Measurements from ENCODE around the gene NMUR1. TPM values are rescaled to one million over a fixed set of nuclear protein-coding genes. Genes with fewer than 3 reads are reported as not detected.

The NMUR1 gene
- total and polyA plus RNA-seq, 2 experiments from 2014 or later = 0.33 to 0.37 TPM

DNA sequence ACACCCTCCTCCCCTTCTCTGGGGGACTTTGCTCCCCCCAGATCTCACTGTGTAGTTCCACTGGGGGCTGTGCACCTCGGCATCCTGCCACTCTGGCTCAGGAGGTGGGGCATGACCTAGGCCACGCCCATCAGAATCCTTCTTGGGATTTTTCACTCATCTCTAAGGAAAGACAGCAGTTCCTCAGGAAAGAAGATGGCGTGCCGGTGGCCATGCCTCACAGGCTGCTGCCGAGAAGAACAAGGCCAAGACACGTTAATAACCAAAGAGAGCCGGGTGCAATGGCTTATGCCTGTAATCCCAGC lies 3.2 kb downstream of the NMUR1 start:
- Histone ChIP-seq H3K9me3 (ENCODE audit: low read depth) (no peaks in the 10 kb centered on the region), H3K4me1 (ENCODE audit: insufficient read depth) (peaks cover 3% of the 10 kb centered on the region), H4K20me1 (ENCODE audit: insufficient read depth, poor library complexity, severe bottlenecking) (no peaks in the 10 kb centered on the region), H3K27me3 (peaks cover 10% of the 10 kb centered on the region), H3K79me2 (no peaks in the 10 kb centered on the region), H3K36me3 (replicated peaks; ENCODE audit: insufficient read depth, low read depth) (no peaks in the 10 kb centered on the region), H3K4me3 (no peak overlapping the region), H3K4me2 (no peak overlapping the region), H2AFZ (no peak overlapping the region), H3K27ac (no peak overlapping the region), H3K9me2 (replicated peaks; ENCODE audit: insufficient read depth) (no peaks in the 10 kb centered on the region)
- TF ChIP-seq CTCF (IDR thresholded peaks at IDR 0.05; ENCODE audit: poor library complexity) (no peak), EZH2 (IDR thresholded peaks at IDR 0.05; ENCODE audit: borderline replicate concordance) (no peak), EZH2phosphoT487 (IDR thresholded peaks at IDR 0.05; ENCODE audit: low read depth, severe bottlenecking, unreplicated experiment) (no peak)
- DNase-seq (ENCODE audit: low spot score) = no peak
- WGBS (ENCODE audit: low lambda C conversion rate, missing lambda C conversion rate) = 90% methylated on average over 7 of the region's 7 CpGs

DNA sequence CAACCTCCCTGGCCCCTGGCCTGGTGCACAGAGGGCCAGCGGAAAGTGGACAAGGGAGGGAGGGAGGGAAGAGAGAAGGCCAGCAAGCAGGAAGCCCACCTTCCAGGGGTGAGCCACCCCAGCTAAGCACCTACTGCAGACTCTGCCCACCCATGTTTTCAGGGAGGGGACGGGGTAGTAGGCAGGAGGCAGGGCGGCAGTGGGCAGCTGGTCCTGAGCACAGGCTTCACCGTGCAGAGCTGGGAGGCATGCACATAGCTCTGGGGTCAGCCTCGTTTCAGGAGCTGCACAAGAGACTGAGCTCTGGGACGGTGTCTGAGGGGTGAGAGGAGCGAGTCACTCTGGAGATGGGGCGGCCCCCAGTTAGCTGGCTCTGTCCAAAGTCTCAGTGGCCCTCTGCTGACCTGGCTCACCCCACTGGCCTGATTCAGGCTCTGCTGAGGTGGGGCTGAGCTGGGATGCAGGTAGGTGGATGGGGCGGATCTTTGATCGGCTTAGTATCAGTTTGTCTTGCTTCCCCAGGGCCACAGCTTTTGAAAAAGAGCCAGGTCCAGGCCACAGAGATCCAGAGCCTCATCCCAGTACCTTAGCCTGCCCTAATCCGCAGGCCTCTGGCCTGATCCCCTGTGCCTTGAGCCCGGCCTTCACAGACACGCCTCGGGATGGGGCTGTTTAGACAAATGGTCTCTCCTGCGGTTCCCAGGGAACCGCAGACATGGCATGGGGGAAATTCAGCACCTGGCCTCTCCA lies 3.7 kb downstream of the NMUR1 start:
- no peak for DNase-seq (ENCODE audit: low spot score)
- peaks cover 3% of the 10 kb centered on the region for H3K4me1 ChIP-seq (ENCODE audit: insufficient read depth)
- H3K79me2 ChIP-seq = no peaks in the 10 kb centered on the region
- no peak overlapping the region for H3K27ac ChIP-seq
- H2AFZ ChIP-seq = no peak overlapping the region
- no peaks in the 10 kb centered on the region for H3K36me3 ChIP-seq (replicated peaks; ENCODE audit: insufficient read depth, low read depth)
- peaks cover 10% of the 10 kb centered on the region for H3K27me3 ChIP-seq
- 91% methylated on average over 16 of the region's 16 CpGs for WGBS (ENCODE audit: low lambda C conversion rate, missing lambda C conversion rate)
- no peak overlapping the region for H3K4me2 ChIP-seq
- H3K9me2 ChIP-seq (replicated peaks; ENCODE audit: insufficient read depth) = no peaks in the 10 kb centered on the region
- H4K20me1 ChIP-seq (ENCODE audit: insufficient read depth, poor library complexity, severe bottlenecking) = no peaks in the 10 kb centered on the region
- H3K4me3 ChIP-seq = no peak overlapping the region
- no peaks in the 10 kb centered on the region for H3K9me3 ChIP-seq (ENCODE audit: low read depth)
- no peak for TF ChIP-seq EZH2phosphoT487 (IDR thresholded peaks at IDR 0.05; ENCODE audit: low read depth, severe bottlenecking, unreplicated experiment)
- no peak for TF ChIP-seq CTCF (IDR thresholded peaks at IDR 0.05; ENCODE audit: poor library complexity)
- TF ChIP-seq EZH2 (IDR thresholded peaks at IDR 0.05; ENCODE audit: borderline replicate concordance) = no peak

DNA sequence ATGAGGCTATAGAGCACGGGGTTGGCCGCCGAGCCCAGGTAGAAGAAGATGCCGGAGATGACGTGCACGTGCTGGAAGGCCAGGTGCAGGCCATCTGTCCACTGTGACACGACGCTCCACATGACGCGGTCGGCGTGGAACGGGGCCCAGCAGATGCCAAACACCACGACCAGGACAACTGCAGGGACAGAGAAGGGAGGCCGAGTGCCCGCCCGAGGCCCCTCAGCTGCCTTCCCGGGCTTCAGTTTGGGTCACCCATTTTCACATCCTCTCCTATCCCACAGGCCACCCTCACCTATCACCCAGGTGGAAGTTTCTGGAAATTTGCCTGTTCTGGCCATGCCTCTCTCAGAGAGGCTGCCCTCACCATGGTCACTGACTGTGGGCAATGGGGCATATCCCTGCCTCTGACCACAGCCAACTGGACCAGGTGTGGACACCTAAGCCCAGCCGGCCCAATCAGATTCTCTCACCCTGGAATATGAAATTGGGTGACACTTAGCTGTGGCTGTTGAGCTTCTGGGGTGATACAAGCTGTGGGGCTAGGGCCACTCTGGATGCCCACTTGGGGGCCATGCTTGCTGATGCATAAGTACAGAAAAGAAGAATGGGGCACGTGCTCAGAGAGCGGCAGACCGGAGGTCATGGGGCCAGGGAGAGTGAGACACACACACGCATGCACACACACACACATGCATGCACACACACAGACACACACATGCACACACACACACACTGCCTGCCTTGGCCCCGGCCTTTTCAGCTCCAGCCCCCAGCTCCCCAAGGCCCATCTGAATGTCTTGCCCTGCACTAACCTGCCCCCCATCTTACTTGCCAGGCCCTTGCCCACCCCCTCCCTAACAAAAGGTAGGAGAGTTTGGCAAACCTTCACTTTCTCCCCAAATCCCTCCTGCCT lies 4.7 kb downstream of the NMUR1 start:
- WGBS (ENCODE audit: low lambda C conversion rate, missing lambda C conversion rate) = 98% methylated on average over 23 of the region's 24 CpGs
- Histone ChIP-seq H3K9me2 (replicated peaks; ENCODE audit: insufficient read depth) (no peaks in the 10 kb centered on the region), H3K4me3 (no peak overlapping the region), H3K36me3 (replicated peaks; ENCODE audit: insufficient read depth, low read depth) (no peaks in the 10 kb centered on the region), H3K27ac (no peak overlapping the region), H4K20me1 (ENCODE audit: insufficient read depth, poor library complexity, severe bottlenecking) (no peaks in the 10 kb centered on the region), H3K4me1 (ENCODE audit: insufficient read depth) (peaks cover 3% of the 10 kb centered on the region), H2AFZ (no peak overlapping the region), H3K4me2 (no peak overlapping the region), H3K9me3 (ENCODE audit: low read depth) (no peaks in the 10 kb centered on the region), H3K27me3 (peaks cover 10% of the 10 kb centered on the region), H3K79me2 (no peaks in the 10 kb centered on the region)
- no peak for DNase-seq (ENCODE audit: low spot score)
- TF ChIP-seq CTCF (IDR thresholded peaks at IDR 0.05; ENCODE audit: poor library complexity) = no peak
- no peak for TF ChIP-seq EZH2 (IDR thresholded peaks at IDR 0.05; ENCODE audit: borderline replicate concordance)
- TF ChIP-seq EZH2phosphoT487 (IDR thresholded peaks at IDR 0.05; ENCODE audit: low read depth, severe bottlenecking, unreplicated experiment) = no peak
